Kidney epithelial cell (primary cell): ENCODE results near the gene SLC7A14. TPM values are rescaled to one million over a fixed set of nuclear protein-coding genes. Genes with fewer than 3 reads are reported as not detected.

ENCODE experiments used
- DNase-seq: peaks from one replicate; pipeline ENCODE4 v3.0.0-alpha.2; 2010; ENCODE audit warnings: low read depth
- H3K27me3 ChIP-seq: 2 replicates; pipeline ENCODE4 v1.6.0; 2011; ENCODE audit warnings: low read length; ENCODE audit not compliant: control insufficient read depth, insufficient read depth
- H3K36me3 ChIP-seq: 2 replicates; pipeline ENCODE4 v1.5.1; 2011; ENCODE audit warnings: low read length; ENCODE audit not compliant: control insufficient read depth, insufficient read depth
- H3K4me3 ChIP-seq: 2 replicates; pipeline ENCODE4 v1.5.1; 2011; ENCODE audit warnings: low read depth, mild to moderate bottlenecking, control low read depth, low read length
- CTCF ChIP-seq: IDR thresholded peaks from 2 replicates; pipeline ENCODE4 v1.5.1; 2011; ENCODE audit warnings: mild to moderate bottlenecking, moderate library complexity, low read length, control low read depth, inconsistent platforms; ENCODE audit not compliant: insufficient read depth, poor library complexity, severe bottlenecking
- total RNA-seq: library from RNA; depleted of rRNA; stranded (reverse); fragments of >200 nt; gene quantifications from 2 replicates; pipeline ENCODE4 v1.2.3, GENCODE V29; 2015

Gene SLC7A14
- total RNA-seq = 0.07 TPM in 1 of 2 replicates, not detected in the other

DNA sequence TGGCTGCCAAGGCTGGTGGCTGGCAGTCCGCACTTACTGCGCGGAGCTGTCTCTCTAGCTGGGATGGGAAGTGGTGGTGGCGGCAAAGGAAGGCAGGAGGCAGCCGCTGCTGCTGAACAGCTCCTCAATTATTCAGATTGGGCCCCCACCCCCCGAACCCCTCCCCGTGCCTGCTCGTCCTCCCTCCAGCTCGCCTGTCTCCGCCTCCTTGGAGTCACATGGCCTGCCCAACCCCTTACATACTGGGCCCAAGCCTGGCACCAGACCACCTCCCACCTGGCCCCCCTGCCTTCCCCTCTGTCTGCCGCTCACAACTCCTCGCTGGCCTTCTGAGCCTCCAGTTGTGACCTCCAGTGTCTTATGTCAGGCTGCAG lies at the start of gene SLC7A14:
Gene SLC7A14, minus strand, starts transcription at position 139 of the 374 bp plus-strand sequence. CDS start 59,139 bp downstream, outside the sequence.
- Histone ChIP-seq H3K27me3 (peaks cover 33% of the 10 kb centered on the region), H3K36me3 (no peaks in the 10 kb centered on the region), H3K4me3 (peak within 1 kb of the TSS; percentile 23)
- no peak for TF ChIP-seq CTCF
- DNase-seq = no peak

- DNase-seq = no peak
- Histone ChIP-seq H3K27me3 (no peaks in the 10 kb centered on the region), H3K4me3 (no peak overlapping the region), H3K36me3 (no peaks in the 10 kb centered on the region)
- TF ChIP-seq CTCF = no peak
Measured at GRCh38 chr3:170635385-170635735, 49.5 kb upstream of the SLC7A14 start.

DNA sequence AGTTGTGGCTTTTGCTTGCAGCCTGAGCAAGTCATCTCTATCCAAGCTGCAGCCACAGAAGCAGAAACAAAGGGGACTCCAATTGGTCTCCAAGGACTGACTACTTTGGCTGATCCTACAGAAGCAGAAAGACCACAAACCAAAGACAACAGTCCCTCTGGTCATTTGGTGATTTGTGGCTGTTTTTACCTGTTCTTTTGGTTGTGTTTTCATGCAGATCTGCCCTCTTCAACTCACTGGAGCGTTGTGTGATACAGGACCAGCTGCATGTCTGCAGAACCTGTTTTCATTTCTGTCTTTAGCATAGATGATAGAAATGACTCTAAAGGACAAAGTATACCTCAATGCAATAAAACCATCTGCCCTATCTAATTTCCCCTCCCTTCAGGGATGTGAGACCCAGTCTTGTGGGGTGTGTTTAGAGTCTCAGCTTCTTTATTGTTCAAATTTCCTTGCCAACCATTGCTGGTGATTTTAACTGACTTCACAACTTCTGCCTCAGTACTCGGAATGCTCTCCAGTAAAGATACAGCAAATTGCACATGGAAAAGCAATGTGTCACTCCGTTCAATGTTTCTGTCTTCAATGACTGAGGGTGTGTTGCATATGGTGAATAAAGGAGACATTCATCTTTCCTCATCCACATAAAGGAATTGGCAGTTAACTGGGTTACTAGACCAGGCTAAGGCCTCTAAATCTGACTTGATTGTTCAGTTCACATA lies 48.9 kb upstream of the SLC7A14 start:
- DNase-seq = no peak
- H3K36me3 ChIP-seq = no peaks in the 10 kb centered on the region
- H3K4me3 ChIP-seq = no peak overlapping the region
- H3K27me3 ChIP-seq = no peaks in the 10 kb centered on the region
- TF ChIP-seq CTCF = no peak

- H3K27me3 ChIP-seq = no peaks in the 10 kb centered on the region
- H3K36me3 ChIP-seq = no peaks in the 10 kb centered on the region
- no peak for DNase-seq
- no peak for TF ChIP-seq CTCF
- no peak overlapping the region for H3K4me3 ChIP-seq
Measured at GRCh38 chr3:170633573-170633972, 47.7 kb upstream of the SLC7A14 start.

DNA sequence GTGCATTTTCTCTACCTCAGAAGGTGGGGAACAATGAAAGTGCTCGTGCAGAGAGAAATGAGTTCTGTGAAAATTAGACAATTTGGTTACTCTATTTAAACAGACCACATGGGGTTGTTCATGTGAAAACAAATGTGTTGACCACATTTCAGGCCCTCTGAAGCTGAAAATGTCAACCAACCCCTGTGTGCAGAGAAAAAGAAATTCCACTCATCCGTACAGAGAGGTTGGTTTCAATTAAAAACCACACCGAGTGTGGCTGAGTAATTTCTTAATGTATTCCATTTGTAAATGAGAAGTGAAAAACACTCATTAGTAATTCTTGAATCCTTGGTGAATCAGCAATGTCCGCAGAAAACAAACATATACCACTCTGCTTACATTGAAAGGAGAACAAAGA lies 46.9 kb upstream of the SLC7A14 start:
- Histone ChIP-seq H3K4me3 (no peak overlapping the region), H3K36me3 (no peaks in the 10 kb centered on the region), H3K27me3 (no peaks in the 10 kb centered on the region)
- peak; percentile 7 for DNase-seq
- TF ChIP-seq CTCF = no peak
